Right lobe of liver (tissue), 6 donors: Measurements from ENCODE around the gene AMIGO1. TPM values are rescaled to one million over a fixed set of nuclear protein-coding genes. Genes with fewer than 3 reads are reported as not detected.

Experiments used
- ATAC-seq, 4 donors: fragments of 200-7000 bp; cut with Tn5 transposase; one replicate each; pipeline ENCODE4 v1.9.1; 2020; ENCODE audit warnings: mild to moderate bottlenecking in 4 of 4, moderate library complexity in 4 of 4
- DNase-seq, 3 donors: peaks; one replicate each; pipeline ENCODE4 v3.0.0-alpha.2; 2020
- H3K27ac ChIP-seq, 3 donors: fragments of 200-600 bp; one replicate each; pipeline ENCODE4 v1.8.0; 2022
- H3K27me3 ChIP-seq, 2 donors: fragments of 200-600 bp; one replicate each; pipeline ENCODE4 v1.8.0; 2022
- H3K36me3 ChIP-seq, 4 donors: fragments of 200-600 bp; sonication (generic) in 1 of 4; one replicate each; pipeline versions ENCODE4 v1.5.1 to v1.8.0; 2017 to 2022; ENCODE audit warnings: control low read depth in 1 of 4
- H3K4me1 ChIP-seq, 4 donors: fragments of 200-600 bp; sonication (generic) in 1 of 4; one replicate each; pipeline versions ENCODE4 v1.5.1 to v1.8.0; 2017 to 2022; ENCODE audit warnings: control low read depth in 1 of 4
- H3K4me3 ChIP-seq, 3 donors: fragments of 200-600 bp; one replicate each; pipeline ENCODE4 v1.8.0; 2022
- H3K9me3 ChIP-seq, 4 donors: fragments of 200-600 bp; sonication (generic) in 1 of 4; one replicate each; pipeline versions ENCODE4 v1.5.1 to v1.8.0; 2017 to 2022; ENCODE audit warnings: control low read depth in 1 of 4
- POLR2A ChIP-seq: fragments of 450-650 bp; IDR thresholded peaks from one replicate; pipeline ENCODE4 v1.6.1; 2017; ENCODE audit warnings: antibody characterized with exemption, mild to moderate bottlenecking
- WGBS: methylation state at CpG from one replicate; pipeline ENCODE4 v1.1.6; 2018; ENCODE audit warnings: low coverage, low lambda C conversion rate; ENCODE audit not compliant: insufficient coverage; ENCODE audit errors: missing lambda C conversion rate; 5-methylcytosine and 5-hydroxymethylcytosine counted together
- intact Hi-C, 2 donors: fragments of 100-400 bp; cut with DNase I; formaldehyde crosslinking; loops; one replicate each; pipeline versions ENCODE4 v1.11.2 to v1.14.1; 2022
- total RNA-seq, 6 experiments: library from RNA; depleted of rRNA in 2 of 6; stranded (reverse); fragments of >200 nt in 2 of 6; fragmentation: NEBNext Ultra II Directional in 3 of 6; extraction: Animal tissue kit (Norgen Biotek cat#: 25700) in 3 of 6; gene quantifications; one replicate each; pipeline versions ENCODE4 v1.1.0 to v1.2.4, GENCODE V29; 2016 to 2023
- TF ChIP-seq, protein P1 (sequence below), 4 donors: fragments of 200-600 bp in 3 of 4; fragments of 450-650 bp in 1 of 4; IDR thresholded peaks; one replicate each; pipeline versions ENCODE4 v1.5.1 to v1.8.0; 2016 to 2022; ENCODE audit warnings: antibody characterized with exemption in 4 of 4, mild to moderate bottlenecking in 2 of 4
- donor health status: DM: no; HTN: yes; CAD: no.
- donor health status: DM: no; HTN: no; CAD: no.
- donor health status: DM: no; HTN: no; CAD: no.
- donor health status: DM: no; HTN: yes; CAD: no.
- donor health status: DM: no; HTN: yes; CAD: no.

Gene AMIGO1
- total RNA-seq, 6 experiments from 2014 or later: 2.6 to 3.9 (median 3.2) TPM

DNA sequence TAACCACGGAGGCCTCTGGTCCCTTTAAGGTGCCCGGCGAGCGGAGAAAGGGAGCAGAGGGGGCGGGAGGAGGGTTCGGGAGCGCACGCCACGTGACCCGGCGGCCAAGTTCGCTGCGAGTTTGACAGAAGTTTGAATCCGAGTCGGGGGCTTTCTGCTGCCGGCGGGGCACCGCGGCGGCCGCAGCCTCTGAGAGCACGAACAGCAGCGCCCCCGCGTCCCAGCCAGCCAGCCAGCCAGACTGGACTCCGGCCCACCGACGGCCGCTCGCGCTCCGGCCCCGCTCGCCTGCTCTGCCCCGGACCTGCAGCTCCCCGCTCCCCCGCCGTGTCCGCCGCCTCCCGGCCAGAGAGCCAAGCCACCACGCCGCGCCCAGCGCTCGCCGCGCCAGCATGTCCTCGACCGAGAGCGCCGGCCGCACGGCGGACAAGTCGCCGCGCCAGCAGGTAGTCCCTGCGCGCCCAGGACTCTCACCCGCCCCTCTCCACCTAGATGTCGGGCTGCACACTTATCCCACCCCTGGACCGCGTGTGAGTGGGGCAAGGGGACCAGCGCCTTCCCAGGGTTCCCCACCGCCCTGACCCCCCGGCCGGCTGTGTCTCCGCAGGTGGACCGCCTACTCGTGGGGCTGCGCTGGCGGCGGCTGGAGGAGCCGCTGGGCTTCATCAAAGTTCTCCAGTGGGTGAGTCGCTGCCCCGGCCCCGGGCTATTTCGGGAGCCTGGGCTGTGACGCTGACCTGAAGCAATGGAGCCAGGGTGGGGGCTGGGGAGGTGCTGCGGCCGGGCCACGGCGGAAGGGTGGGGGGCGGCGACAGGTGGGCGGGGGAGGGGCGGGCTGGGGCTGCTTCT is 42.9 kb downstream of the AMIGO1 start, which contains the start of gene SYPL2:
SYPL2 (plus strand) TSS at position 95 of the 849 bp plus-strand sequence; CDS start at position 393, 298 bp downstream.
- TF ChIP-seq, protein P1, sequence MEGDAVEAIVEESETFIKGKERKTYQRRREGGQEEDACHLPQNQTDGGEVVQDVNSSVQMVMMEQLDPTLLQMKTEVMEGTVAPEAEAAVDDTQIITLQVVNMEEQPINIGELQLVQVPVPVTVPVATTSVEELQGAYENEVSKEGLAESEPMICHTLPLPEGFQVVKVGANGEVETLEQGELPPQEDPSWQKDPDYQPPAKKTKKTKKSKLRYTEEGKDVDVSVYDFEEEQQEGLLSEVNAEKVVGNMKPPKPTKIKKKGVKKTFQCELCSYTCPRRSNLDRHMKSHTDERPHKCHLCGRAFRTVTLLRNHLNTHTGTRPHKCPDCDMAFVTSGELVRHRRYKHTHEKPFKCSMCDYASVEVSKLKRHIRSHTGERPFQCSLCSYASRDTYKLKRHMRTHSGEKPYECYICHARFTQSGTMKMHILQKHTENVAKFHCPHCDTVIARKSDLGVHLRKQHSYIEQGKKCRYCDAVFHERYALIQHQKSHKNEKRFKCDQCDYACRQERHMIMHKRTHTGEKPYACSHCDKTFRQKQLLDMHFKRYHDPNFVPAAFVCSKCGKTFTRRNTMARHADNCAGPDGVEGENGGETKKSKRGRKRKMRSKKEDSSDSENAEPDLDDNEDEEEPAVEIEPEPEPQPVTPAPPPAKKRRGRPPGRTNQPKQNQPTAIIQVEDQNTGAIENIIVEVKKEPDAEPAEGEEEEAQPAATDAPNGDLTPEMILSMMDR (IDR thresholded peaks at IDR 0.05): peak in 1 of 4 donors; percentile 2
- peak; percentile 29 for TF ChIP-seq POLR2A
- ATAC-seq: peak; percentile 82 to 90 (median 88)
- Histone ChIP-seq H3K27ac (peak within 1 kb of the TSS in 2 of 3 donors; percentile 31 to 62), H3K9me3 (no peaks in the 10 kb centered on the region), H3K4me1 (peaks cover 0 to 6% (median 0%) of the 10 kb centered on the region in 4 donors), H3K27me3 (no peaks in the 10 kb centered on the region), H3K36me3 (no peaks in the 10 kb centered on the region), H3K4me3 (peak within 1 kb of the TSS; percentile 62 to 72 (median 68))
- 0% methylated on average over 13 of the region's 88 CpGs for WGBS
- intact Hi-C loops: no loop called here
- peak; percentile 72 to 86 (median 86) for DNase-seq

GRCh38 chr1:109466125-109466451 is 43.4 kb downstream of the AMIGO1 start:
- H3K27me3 ChIP-seq: no peaks in the 10 kb centered on the region
- 5% methylated on average over 24 of the region's 24 CpGs for WGBS

GRCh38 chr1:109457819-109458218 is 51.7 kb downstream of the AMIGO1 start:
- TF ChIP-seq, protein P1 (IDR thresholded peaks at IDR 0.05): no peak
- TF ChIP-seq POLR2A: no peak
- no peak overlapping the region for H3K4me3 ChIP-seq
- ATAC-seq (no peak), DNase-seq (no peak)
- H3K4me1 ChIP-seq: no peaks in the 10 kb centered on the region
- no peaks in the 10 kb centered on the region for H3K36me3 ChIP-seq
- H3K9me3 ChIP-seq: no peaks in the 10 kb centered on the region
- no peak overlapping the region for H3K27ac ChIP-seq
- no peaks in the 10 kb centered on the region for H3K27me3 ChIP-seq
- 40% methylated on average over 3 of the region's 4 CpGs for whole genome bisulfite sequencing
- intact Hi-C loops: no loop called here

More at GRCh38 chr1:109466125-109466451, 43.4 kb downstream of the AMIGO1 start:
- intact Hi-C loops: no loop called here
- Histone ChIP-seq H3K4me3 (peak overlapping the region; percentile 62 to 72 (median 68)), H3K36me3 (no peaks in the 10 kb centered on the region), H3K27ac (peak overlapping the region in 1 of 3 donors; percentile 62), H3K9me3 (no peaks in the 10 kb centered on the region), H3K4me1 (peaks cover 0 to 6% (median 0%) of the 10 kb centered on the region in 4 donors)
- DNase-seq: no peak
- ATAC-seq: no peak
- TF ChIP-seq POLR2A: no peak
- TF ChIP-seq, protein P1 (IDR thresholded peaks at IDR 0.05): no peak

DNA sequence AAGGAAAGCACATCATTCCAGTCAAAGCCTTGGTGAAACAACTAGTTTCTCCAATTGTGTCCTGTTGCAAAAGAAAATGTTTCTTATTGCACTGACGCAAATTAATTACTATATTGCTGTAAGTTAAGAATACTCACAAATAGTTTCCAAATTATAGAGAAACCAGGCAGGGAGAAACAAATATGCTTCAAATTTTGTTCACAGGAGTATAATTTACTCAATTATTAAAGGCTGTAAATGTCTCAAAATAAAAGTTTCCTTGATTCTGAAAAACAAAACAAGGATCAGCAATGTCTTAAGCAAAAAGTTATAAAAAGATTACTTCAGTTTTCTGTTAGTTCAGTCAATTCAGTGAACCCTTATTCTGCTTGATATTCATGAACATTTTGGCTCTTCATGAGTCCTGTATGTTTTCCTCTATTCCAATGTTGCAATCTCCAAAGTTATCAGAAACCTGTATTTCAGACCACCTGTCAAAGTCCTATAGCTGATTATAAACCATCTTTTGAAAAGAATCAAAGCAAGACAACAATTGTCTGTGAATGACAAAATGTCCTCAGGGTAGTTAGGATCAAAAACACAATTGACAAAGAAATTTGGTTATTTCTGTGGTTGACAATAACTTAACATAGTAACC is 54.9 kb downstream of the AMIGO1 start:
- ATAC-seq (no peak), DNase-seq (no peak)
- H3K9me3 ChIP-seq: no peaks in the 10 kb centered on the region
- no peaks in the 10 kb centered on the region for H3K36me3 ChIP-seq
- H3K4me1 ChIP-seq: no peaks in the 10 kb centered on the region
- intact Hi-C loops: no loop called here
- no peaks in the 10 kb centered on the region for H3K27me3 ChIP-seq
- H3K4me3 ChIP-seq: no peak overlapping the region
- WGBS: no CpG with 5 or more reads among the region's 1 CpG
- H3K27ac ChIP-seq: no peak overlapping the region
- no peak for TF ChIP-seq POLR2A
- TF ChIP-seq, protein P1 (IDR thresholded peaks at IDR 0.05): no peak

Other genes starting within 250 kb of the AMIGO1 start
- gene PSRC1, start 226.6 kb downstream of the AMIGO1 start, total RNA-seq: 1 to 10 TPM in 5 of 6 experiments, under 1 TPM in 1; 0.70 to 3.4 (median 1.5) TPM
- gene MYBPHL, start 202.7 kb downstream of the AMIGO1 start, total RNA-seq: not detected
- gene SORT1, start 111.8 kb downstream of the AMIGO1 start, total RNA-seq: 10 to 100 TPM in 3 of 6 experiments, 1 to 10 TPM in 3; 3.2 to 30.3 (median 13.7) TPM
- gene PSMA5, start 83.3 kb downstream of the AMIGO1 start, total RNA-seq: 10 to 100 TPM; 38.8 to 83.5 (median 61.1) TPM
- gene SYPL2, start 43.2 kb downstream of the AMIGO1 start, total RNA-seq: 10 to 100 TPM in 1 of 6 experiments, 1 to 10 TPM in 5; 4.7 to 10.6 (median 6.0) TPM
- 1 to 10 TPM; 1.5 to 6.1 (median 3.1) TPM for gene ATXN7L2, start 25.8 kb downstream of the AMIGO1 start, total RNA-seq
- 1 to 10 TPM; 1.5 to 3.1 (median 2.4) TPM for gene CYB561D1, start 15.6 kb downstream of the AMIGO1 start, total RNA-seq
- gene GPR61, start 30.1 kb upstream of the AMIGO1 start, total RNA-seq: not detected
- gene GNAI3, start 38.9 kb upstream of the AMIGO1 start, total RNA-seq: 1 to 10 TPM; 2.5 to 4.3 (median 3.3) TPM
- under 1 TPM in 3 of 6 experiments, not detected in 3; 0.20 to 0.21 (median 0.20) TPM for gene GNAT2, start 109.9 kb upstream of the AMIGO1 start, total RNA-seq
- gene AMPD2, start 110.1 kb upstream of the AMIGO1 start, total RNA-seq: 10 to 100 TPM; 29.1 to 59.1 (median 37.2) TPM
- 10 to 100 TPM; 18.5 to 32.1 (median 23.8) TPM for gene GSTM4, start 146.4 kb upstream of the AMIGO1 start, total RNA-seq
- 10 to 100 TPM in 4 of 6 experiments, 1 to 10 TPM in 2; 4.4 to 16.0 (median 12.7) TPM for gene GSTM2, start 158.3 kb upstream of the AMIGO1 start, total RNA-seq
- 100 to 1,000 TPM in 1 of 6 experiments, 10 to 100 TPM in 2, not detected in 3; 32.1 to 248 (median 43.0) TPM for gene GSTM1, start 178.1 kb upstream of the AMIGO1 start, total RNA-seq
- gene GSTM5, start 202.5 kb upstream of the AMIGO1 start, total RNA-seq: under 1 TPM in 5 of 6 experiments, not detected in 1; 0.19 to 0.54 (median 0.31) TPM
- gene GSTM3, start 231.3 kb upstream of the AMIGO1 start, total RNA-seq: 10 to 100 TPM in 3 of 6 experiments, 1 to 10 TPM in 3; 1.2 to 19.2 (median 10.6) TPM